K562 (cell line): ENCODE data around the gene PDE4D. TPM values are rescaled to one million over a fixed set of nuclear protein-coding genes. Genes with fewer than 3 reads are reported as not detected.

Experiments
- ATAC-seq: fragments of 200-7000 bp; cut with Tn5 transposase; 3 replicates; pipeline ENCODE4 v1.9.1; 2020; ENCODE audit warnings: moderate library complexity
- BruUV-seq: library from RNA; stranded (reverse); fragments of 400-500 nt; replicated peaks from 2 replicates; lab custom pipeline; 2021; lab: Mats Ljungman, UMichigan
- CTCF ChIA-PET: fragments of 300-600 bp; formaldehyde crosslinking; extraction: SDS; loops from one replicate; lab custom pipeline; 2021; ENCODE audit warnings: low intra/inter-chr PET ratio; lab: Yijun Ruan, JAX
- POLR2A ChIA-PET: fragments of 300-600, 350-650 bp; sonication (Branson Sonifier 250); formaldehyde crosslinking; extraction: SDS; loops from one replicate; lab custom pipeline; 2021; ENCODE audit warnings: antibody characterized with exemption, inconsistent platforms; lab: Yijun Ruan, JAX
- DNase-seq, 4 experiments: peaks; one replicate each; pipeline versions ENCODE4 v3.0.0 to v3.0.0-alpha.2; 2011 to 2018; ENCODE audit warnings: low spot score in 3 of 4, mixed read lengths in 3 of 4; ENCODE audit errors: extremely low read depth in 1 of 4
- FAIRE-seq: peaks from 2 replicates; lab custom pipeline; 2011; peaks lifted over from hg19 to GRCh38; lab: Jason Lieb, UNC
- H2AFZ ChIP-seq: 2 replicates; pipeline ENCODE4 v1.6.0; 2011; ENCODE audit warnings: low read depth, low read length, control low read depth, inconsistent platforms
- H3K27ac ChIP-seq: fragments of 200-600 bp; 3 replicates; pipeline ENCODE4 v1.8.0; 2011; ENCODE audit warnings: low read depth, mild to moderate bottlenecking, control low read depth, inconsistent platforms, low read length, moderate library complexity, mixed read lengths; ENCODE audit errors: extremely low read depth
- H3K27me3 ChIP-seq, 2 experiments: fragments of 300-600 bp in 1 of 2; 2 replicates in 1 of 2; 3 replicates in 1 of 2; pipeline versions ENCODE4 v1.6.0 to v1.8.0; 2011; ENCODE audit warnings: inconsistent platforms in 2 of 2, low read length in 2 of 2, mild to moderate bottlenecking in 1 of 2, mixed read lengths in 1 of 2, moderate library complexity in 1 of 2; ENCODE audit not compliant: control insufficient read depth in 2 of 2, insufficient read depth in 2 of 2
- H3K36me3 ChIP-seq: fragments of 300-600 bp; 3 replicates; pipeline ENCODE4 v1.8.0; 2011; ENCODE audit warnings: mild to moderate bottlenecking, low read length, inconsistent platforms; ENCODE audit not compliant: control insufficient read depth, insufficient read depth
- H3K4me1 ChIP-seq, 2 experiments: fragments of 200-600 bp in 1 of 2; replicated peaks in 1 of 2; 2 replicates in 1 of 2; 3 replicates in 1 of 2; pipeline versions ENCODE4 v1.5.1 to v1.8.0; 2011; ENCODE audit warnings: inconsistent platforms in 2 of 2, low read length in 2 of 2, mild to moderate bottlenecking in 1 of 2, mixed read lengths in 1 of 2, moderate library complexity in 1 of 2; ENCODE audit not compliant: control insufficient read depth in 2 of 2, insufficient read depth in 2 of 2
- H3K4me2 ChIP-seq: 2 replicates; pipeline ENCODE4 v1.6.1; 2011; ENCODE audit warnings: low read length, control low read depth, inconsistent platforms, mixed read lengths; ENCODE audit not compliant: insufficient read depth
- H3K4me3 ChIP-seq: fragments of 200-600 bp; sonication (generic), shearing (Covaris generic); 2 replicates; pipeline ENCODE4 v1.5.1; 2016; ENCODE audit warnings: control low read depth, inconsistent platforms
- H3K79me2 ChIP-seq: fragments of 200-600 bp; 3 replicates; pipeline ENCODE4 v1.8.0; 2011; ENCODE audit warnings: low read length, inconsistent platforms; ENCODE audit not compliant: control insufficient read depth, insufficient read depth
- H3K9ac ChIP-seq, 2 experiments: 2 replicates each; pipeline versions ENCODE4 v1.6.0 to v1.6.1; 2011; ENCODE audit warnings: low read depth in 2 of 2, low read length in 2 of 2, control low read depth in 1 of 2, inconsistent platforms in 1 of 2, mild to moderate bottlenecking in 1 of 2, mixed read lengths in 1 of 2; ENCODE audit not compliant: insufficient read depth in 1 of 2
- H3K9me1 ChIP-seq: one replicate; pipeline ENCODE4 v1.6.0; 2011; ENCODE audit warnings: inconsistent platforms, mild to moderate bottlenecking, low read length, moderate library complexity; ENCODE audit not compliant: control insufficient read depth, insufficient read depth
- H3K9me3 ChIP-seq: replicated peaks from 2 replicates; pipeline ENCODE4 v1.5.1; 2011; ENCODE audit warnings: low read depth, low read length, inconsistent platforms; ENCODE audit not compliant: control insufficient read depth, insufficient read depth
- H4K20me1 ChIP-seq: replicated peaks from 2 replicates; pipeline ENCODE4 v1.6.1; 2011; ENCODE audit warnings: low read length, inconsistent platforms, mixed read lengths; ENCODE audit not compliant: control insufficient read depth, insufficient read depth
- BACH1 ChIP-seq: fragments of 200-800 bp; sonication (Bioruptor generic); IDR thresholded peaks from 2 replicates; pipeline ENCODE4 v1.6.1; 2016; ENCODE audit warnings: missing genetic modification characterization, missing compliant biosample characterization
- KLF10 ChIP-seq: fragments of 250-450 bp; sonication (Bioruptor Pico); IDR thresholded peaks from 2 replicates; pipeline ENCODE4 v1.6.1; 2021; ENCODE audit warnings: matching md5 sums
- NFIC ChIP-seq: fragments of 450-650 bp; IDR thresholded peaks from 2 replicates; pipeline ENCODE4 v1.6.1; 2017; ENCODE audit warnings: mild to moderate bottlenecking, inconsistent platforms
- PRPF4 ChIP-seq: fragments of 200-400 bp; formaldehyde crosslinking; IDR thresholded peaks from one replicate; pipeline ENCODE4 v1.6.1; 2017; ENCODE audit warnings: low read length, low read depth, mild to moderate bottlenecking; ENCODE audit not compliant: insufficient read depth, poor library complexity, severe bottlenecking
- PTBP1 ChIP-seq: fragments of 200-400 bp; formaldehyde crosslinking; IDR thresholded peaks from 2 replicates; pipeline ENCODE4 v1.6.1; 2017; ENCODE audit warnings: low read depth, low read length
- SIN3A ChIP-seq, 2 experiments: fragments of 150-350 bp in 1 of 2; IDR thresholded peaks; 2 replicates each; pipeline ENCODE4 v1.6.1; 2011 to 2016; ENCODE audit warnings: borderline replicate concordance in 2 of 2, low read depth in 2 of 2, low read length in 2 of 2, mild to moderate bottlenecking in 2 of 2, moderate library complexity in 2 of 2; ENCODE audit not compliant: control insufficient read depth in 1 of 2
- SMAD2 ChIP-seq: fragments of 150-350 bp; IDR thresholded peaks from 2 replicates; pipeline ENCODE4 v1.6.1; 2014; ENCODE audit warnings: low read depth, mild to moderate bottlenecking, low read length
- SMARCE1 ChIP-seq: fragments of 450-650 bp; IDR thresholded peaks from 2 replicates; pipeline ENCODE4 v1.7.1; 2016; ENCODE audit warnings: mild to moderate bottlenecking
- ZNF695 ChIP-seq: fragments of 450-650 bp; formaldehyde crosslinking; IDR thresholded peaks from 2 replicates; pipeline ENCODE4 v1.4.0; 2020; ENCODE audit warnings: mild to moderate bottlenecking, moderate library complexity
- WGBS: fragments of 100-300 bp; shearing (Covaris generic); methylation state at CpG from one replicate; pipeline ENCODE4 v1.1.6; 2016; ENCODE audit warnings: low coverage, mixed read lengths; ENCODE audit not compliant: insufficient coverage; ENCODE audit errors: missing lambda C conversion rate; 5-methylcytosine and 5-hydroxymethylcytosine counted together
- in situ Hi-C: fragments of 300-500 bp; cut with MboI; formaldehyde crosslinking; loops from 4 replicates; pipeline ENCODE4 v1.15.0; 2018; ENCODE audit warnings: inconsistent platforms, mixed read lengths
- intact Hi-C: fragments of 100-400 bp; cut with micrococcal nuclease; formaldehyde crosslinking; loops from 2 replicates; pipeline ENCODE4 v1.14.2; 2022
- polyA plus RNA-seq, 8 experiments: library from polyadenylated mRNA; depleted of rRNA in 4 of 8; stranded (reverse) in 5 of 8; unstranded in 3 of 8; fragments of >200 nt; fragmentation: Nextera tagmentation in 2 of 8; fragmentation: Illumina TruSeq in 1 of 8; extraction: Ambion mirVana in 2 of 8; extraction: Trizol in 1 of 8; gene quantifications; 2 replicates each; pipeline versions ENCODE4 v1.2.1 to v1.2.3, GENCODE V29; 2011 to 2014; ENCODE audit warnings: inconsistent platforms in 1 of 8, missing spikeins in 1 of 8
- total RNA-seq, 7 experiments: library from RNA; depleted of rRNA in 6 of 7; stranded (reverse); fragments of >200 nt in 6 of 7; fragmentation: Illumina TruSeq in 2 of 7; extraction: Trizol in 2 of 7; gene quantifications; 2 replicates each; pipeline versions ENCODE4 v1.2.1 to v1.2.3, GENCODE V29; 2011 to 2021; ENCODE audit warnings: low replicate concordance in 1 of 7
- TF ChIP-seq, protein P1 (sequence below): IDR thresholded peaks from 2 replicates; pipeline ENCODE4 v1.6.1; 2012; ENCODE audit warnings: low read depth, low read length, improper control_type of control experiment, borderline replicate concordance
- TF ChIP-seq, protein P2 (sequence below): fragments of 200-800 bp; sonication (Bioruptor generic); IDR thresholded peaks from 2 replicates; pipeline ENCODE4 v1.6.1; 2017; ENCODE audit warnings: missing genetic modification characterization, missing compliant biosample characterization
- TF ChIP-seq, protein P3 (sequence below): fragments of 250-450 bp; sonication (Bioruptor Pico); IDR thresholded peaks from 2 replicates; pipeline ENCODE4 v1.4.0; 2020; ENCODE audit warnings: mild to moderate bottlenecking, moderate library complexity
- TF ChIP-seq, protein P4 (sequence below): sonication (generic); formaldehyde crosslinking; IDR thresholded peaks from 2 replicates; pipeline ENCODE4 v1.8.0; 2022; ENCODE audit warnings: mild to moderate bottlenecking, missing genetic modification reagents

The PDE4D gene
- total and polyA plus RNA-seq, 9 of the 15 experiments (the other 6 are each of a cell fraction or from before 2014, with no cell fraction given): 0.04 to 0.46 (median 0.13) TPM

DNA sequence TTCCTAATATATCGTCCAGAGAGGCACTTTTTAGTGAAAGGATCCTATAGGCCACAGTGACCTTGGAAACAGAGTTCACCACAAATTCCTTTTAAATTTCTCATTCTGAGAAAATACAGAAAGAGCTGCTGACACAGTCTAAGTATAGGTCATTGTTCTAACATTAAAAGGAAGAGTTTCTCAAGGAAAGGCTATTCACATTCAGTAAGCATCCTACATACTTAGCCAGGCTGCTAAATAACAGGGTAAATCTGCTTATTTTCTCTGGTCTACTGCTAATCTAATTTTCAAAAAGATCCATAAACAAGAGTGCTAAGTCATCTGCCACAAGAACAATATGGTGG, 313.7 kb downstream of the PDE4D start:
- no peaks in the 10 kb centered on the region for H3K9me1 ChIP-seq
- H3K4me1 ChIP-seq: no peaks in the 10 kb centered on the region
- H3K9me3 ChIP-seq: no peaks in the 10 kb centered on the region; the same call in 1 of the 2 replicates
- in situ Hi-C loops: no loop called here
- H3K36me3 ChIP-seq: no peaks in the 10 kb centered on the region
- no peak overlapping the region for H3K4me2 ChIP-seq
- no peak overlapping the region for H3K4me3 ChIP-seq
- WGBS: 0% methylated on average over 1 of the region's 1 CpG
- no peaks in the 10 kb centered on the region for H4K20me1 ChIP-seq
- no peaks in the 10 kb centered on the region for H3K79me2 ChIP-seq
- ATAC-seq: no peak
- H3K9ac ChIP-seq: no peak overlapping the region
- TF ChIP-seq SMAD2: no peak
- TF ChIP-seq SIN3A (IDR thresholded peaks at IDR 0.05; ENCODE audit: borderline replicate concordance in 2 of 2, control insufficient read depth in 1 of 2, low read depth in 2 of 2, low read length in 2 of 2): no peak
- TF ChIP-seq, protein P1, sequence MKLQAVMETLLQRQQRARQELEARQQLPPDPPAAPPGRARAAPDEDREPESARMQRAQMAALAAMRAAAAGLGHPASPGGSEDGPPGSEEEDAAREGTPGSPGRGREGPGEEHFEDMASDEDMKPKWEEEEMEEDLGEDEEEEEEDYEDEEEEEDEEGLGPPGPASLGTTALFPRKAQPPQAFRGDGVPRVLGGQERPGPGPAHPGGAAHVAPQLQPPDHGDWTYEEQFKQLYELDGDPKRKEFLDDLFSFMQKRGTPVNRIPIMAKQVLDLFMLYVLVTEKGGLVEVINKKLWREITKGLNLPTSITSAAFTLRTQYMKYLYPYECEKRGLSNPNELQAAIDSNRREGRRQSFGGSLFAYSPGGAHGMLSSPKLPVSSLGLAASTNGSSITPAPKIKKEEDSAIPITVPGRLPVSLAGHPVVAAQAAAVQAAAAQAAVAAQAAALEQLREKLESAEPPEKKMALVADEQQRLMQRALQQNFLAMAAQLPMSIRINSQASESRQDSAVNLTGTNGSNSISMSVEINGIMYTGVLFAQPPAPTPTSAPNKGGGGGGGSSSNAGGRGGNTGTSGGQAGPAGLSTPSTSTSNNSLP: no peak
- TF ChIP-seq, protein P2, sequence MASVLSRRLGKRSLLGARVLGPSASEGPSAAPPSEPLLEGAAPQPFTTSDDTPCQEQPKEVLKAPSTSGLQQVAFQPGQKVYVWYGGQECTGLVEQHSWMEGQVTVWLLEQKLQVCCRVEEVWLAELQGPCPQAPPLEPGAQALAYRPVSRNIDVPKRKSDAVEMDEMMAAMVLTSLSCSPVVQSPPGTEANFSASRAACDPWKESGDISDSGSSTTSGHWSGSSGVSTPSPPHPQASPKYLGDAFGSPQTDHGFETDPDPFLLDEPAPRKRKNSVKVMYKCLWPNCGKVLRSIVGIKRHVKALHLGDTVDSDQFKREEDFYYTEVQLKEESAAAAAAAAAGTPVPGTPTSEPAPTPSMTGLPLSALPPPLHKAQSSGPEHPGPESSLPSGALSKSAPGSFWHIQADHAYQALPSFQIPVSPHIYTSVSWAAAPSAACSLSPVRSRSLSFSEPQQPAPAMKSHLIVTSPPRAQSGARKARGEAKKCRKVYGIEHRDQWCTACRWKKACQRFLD (CRISPR knock-in tag): no peak
- TF ChIP-seq PTBP1: no peak
- no peak for TF ChIP-seq BACH1 (tag)
- TF ChIP-seq PRPF4: no peak
- no peak for TF ChIP-seq SMARCE1
- TF ChIP-seq, protein P3, sequence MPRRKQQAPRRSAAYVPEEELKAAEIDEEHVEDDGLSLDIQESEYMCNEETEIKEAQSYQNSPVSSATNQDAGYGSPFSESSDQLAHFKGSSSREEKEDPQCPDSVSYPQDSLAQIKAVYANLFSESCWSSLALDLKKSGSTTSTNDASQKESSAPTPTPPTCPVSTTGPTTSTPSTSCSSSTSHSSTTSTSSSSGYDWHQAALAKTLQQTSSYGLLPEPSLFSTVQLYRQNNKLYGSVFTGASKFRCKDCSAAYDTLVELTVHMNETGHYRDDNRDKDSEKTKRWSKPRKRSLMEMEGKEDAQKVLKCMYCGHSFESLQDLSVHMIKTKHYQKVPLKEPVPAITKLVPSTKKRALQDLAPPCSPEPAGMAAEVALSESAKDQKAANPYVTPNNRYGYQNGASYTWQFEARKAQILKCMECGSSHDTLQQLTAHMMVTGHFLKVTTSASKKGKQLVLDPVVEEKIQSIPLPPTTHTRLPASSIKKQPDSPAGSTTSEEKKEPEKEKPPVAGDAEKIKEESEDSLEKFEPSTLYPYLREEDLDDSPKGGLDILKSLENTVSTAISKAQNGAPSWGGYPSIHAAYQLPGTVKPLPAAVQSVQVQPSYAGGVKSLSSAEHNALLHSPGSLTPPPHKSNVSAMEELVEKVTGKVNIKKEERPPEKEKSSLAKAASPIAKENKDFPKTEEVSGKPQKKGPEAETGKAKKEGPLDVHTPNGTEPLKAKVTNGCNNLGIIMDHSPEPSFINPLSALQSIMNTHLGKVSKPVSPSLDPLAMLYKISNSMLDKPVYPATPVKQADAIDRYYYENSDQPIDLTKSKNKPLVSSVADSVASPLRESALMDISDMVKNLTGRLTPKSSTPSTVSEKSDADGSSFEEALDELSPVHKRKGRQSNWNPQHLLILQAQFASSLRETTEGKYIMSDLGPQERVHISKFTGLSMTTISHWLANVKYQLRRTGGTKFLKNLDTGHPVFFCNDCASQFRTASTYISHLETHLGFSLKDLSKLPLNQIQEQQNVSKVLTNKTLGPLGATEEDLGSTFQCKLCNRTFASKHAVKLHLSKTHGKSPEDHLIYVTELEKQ (CRISPR knock-in tag): no peak
- TF ChIP-seq, protein P4, sequence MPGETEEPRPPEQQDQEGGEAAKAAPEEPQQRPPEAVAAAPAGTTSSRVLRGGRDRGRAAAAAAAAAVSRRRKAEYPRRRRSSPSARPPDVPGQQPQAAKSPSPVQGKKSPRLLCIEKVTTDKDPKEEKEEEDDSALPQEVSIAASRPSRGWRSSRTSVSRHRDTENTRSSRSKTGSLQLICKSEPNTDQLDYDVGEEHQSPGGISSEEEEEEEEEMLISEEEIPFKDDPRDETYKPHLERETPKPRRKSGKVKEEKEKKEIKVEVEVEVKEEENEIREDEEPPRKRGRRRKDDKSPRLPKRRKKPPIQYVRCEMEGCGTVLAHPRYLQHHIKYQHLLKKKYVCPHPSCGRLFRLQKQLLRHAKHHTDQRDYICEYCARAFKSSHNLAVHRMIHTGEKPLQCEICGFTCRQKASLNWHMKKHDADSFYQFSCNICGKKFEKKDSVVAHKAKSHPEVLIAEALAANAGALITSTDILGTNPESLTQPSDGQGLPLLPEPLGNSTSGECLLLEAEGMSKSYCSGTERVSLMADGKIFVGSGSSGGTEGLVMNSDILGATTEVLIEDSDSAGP (CRISPR knock-in tag): no peak
- TF ChIP-seq NFIC: no peak
- TF ChIP-seq ZNF695: no peak
- no peak for TF ChIP-seq KLF10
- TF ChIP-seq, all 486 proteins: peak for 0
- intact Hi-C loops: no loop called here
- Histone ChIP-seq H3K27ac (no peak overlapping the region), H2AFZ (no peak overlapping the region), H3K27me3 (no peaks in the 10 kb centered on the region)
- BruUV-seq: no TSS peak
- no peak for DNase-seq
- FAIRE-seq: no peak
- POLR2A ChIA-PET: interaction anchor here (0.7 kb wide), 1 partner anchor 37 kb away, joined by 3 read pairs; no protein-coding TSS in a partner anchor
- CTCF ChIA-PET: no interaction called here
